NT2/D1 (cell line): ENCODE data around the gene TTYH3.

ENCODE experiments used
- YY1 ChIP-seq: IDR thresholded peaks from 2 replicates; pipeline ENCODE4 v1.6.1; 2011; ENCODE audit not compliant: insufficient read length, insufficient read depth
- ZNF274 ChIP-seq: IDR thresholded peaks from 2 replicates; pipeline ENCODE4 v1.6.1; 2011; ENCODE audit warnings: mild to moderate bottlenecking, low read depth, low read length

- no peak for TF ChIP-seq YY1
- no peak for TF ChIP-seq ZNF274
Measured at GRCh38 chr7:2593036-2593727, 38.6 kb upstream of the TTYH3 start.
